HEK293 (cell line): Measurements from ENCODE around the gene DSN1.
"Not testable (repeated sequence)": the region's sequence is repeated elsewhere in the genome, so short reads cannot be mapped to it uniquely, and the experiment has no call there.

Experiments used
- CTCF ChIA-PET: fragments of 350-600 bp; formaldehyde crosslinking; extraction: SDS; loops from one replicate; lab custom pipeline; 2021; ENCODE audit warnings: antibody characterized with exemption; lab: Yijun Ruan, JAX
- POLR2A ChIA-PET: fragments of 300-600 bp; formaldehyde crosslinking; extraction: SDS; loops from one replicate; lab custom pipeline; 2020; ENCODE audit warnings: antibody characterized with exemption, inconsistent platforms; lab: Yijun Ruan, JAX
- H3K27ac ChIP-seq: fragments of 200-500 bp; sonication (Bioruptor generic); 2 replicates; pipeline ENCODE4 v1.5.1; 2014; ENCODE audit warnings: low read depth, low read length, control low read depth, inconsistent platforms; ENCODE audit errors: extremely low read depth
- H3K36me3 ChIP-seq, 2 experiments: fragments of 200-500 bp in 1 of 2; sonication (Bioruptor generic) in 1 of 2; 1 replicate in 1 of 2; 2 replicates in 1 of 2; pipeline ENCODE4 v1.5.1; 2014 to 2017; ENCODE audit warnings: inconsistent platforms in 2 of 2, low read length in 2 of 2; ENCODE audit not compliant: control insufficient read depth in 2 of 2, insufficient read depth in 1 of 2
- H3K4me1 ChIP-seq: fragments of 200-500 bp; sonication (Bioruptor generic); 2 replicates; pipeline ENCODE4 v1.5.1; 2014; ENCODE audit warnings: mild to moderate bottlenecking, low read length, inconsistent platforms; ENCODE audit not compliant: control insufficient read depth, insufficient read depth
- H3K4me3 ChIP-seq: 2 replicates; pipeline ENCODE4 v1.5.1; 2011; ENCODE audit warnings: low read depth, mild to moderate bottlenecking, control low read depth, low read length, moderate library complexity
- H3K9me3 ChIP-seq: fragments of 200-500 bp; sonication (Bioruptor generic); 2 replicates; pipeline ENCODE4 v1.5.1; 2014; ENCODE audit warnings: low read depth, low read length, inconsistent platforms; ENCODE audit not compliant: control insufficient read depth, insufficient read depth
- GLIS1 ChIP-seq: fragments of 450-650 bp; formaldehyde crosslinking; IDR thresholded peaks from 2 replicates; pipeline ENCODE4 v1.5.1; 2016; ENCODE audit warnings: missing biosample characterization, missing genetic modification characterization
- HOXA7 ChIP-seq: sonication (generic); formaldehyde crosslinking; IDR thresholded peaks from 2 replicates; pipeline ENCODE4 v1.8.1; 2022; ENCODE audit warnings: missing genetic modification reagents, borderline replicate concordance
- KLF1 ChIP-seq: fragments of 450-650 bp; formaldehyde crosslinking; IDR thresholded peaks from 2 replicates; pipeline ENCODE4 v1.5.1; 2016; ENCODE audit warnings: missing biosample characterization, missing genetic modification characterization
- KLF16 ChIP-seq: fragments of 450-650 bp; formaldehyde crosslinking; IDR thresholded peaks from 2 replicates; pipeline ENCODE4 v1.5.1; 2017; ENCODE audit warnings: missing biosample characterization, missing genetic modification characterization
- MEIS1 ChIP-seq: sonication (generic); formaldehyde crosslinking; IDR thresholded peaks from 2 replicates; pipeline ENCODE4 v1.8.1; 2022; ENCODE audit warnings: missing genetic modification reagents, mild to moderate bottlenecking, borderline replicate concordance
- ZBTB8A ChIP-seq: fragments of 450-650 bp; formaldehyde crosslinking; IDR thresholded peaks from 2 replicates; pipeline ENCODE4 v1.5.1; 2016; ENCODE audit warnings: missing biosample characterization, missing genetic modification characterization
- ZNF19 ChIP-seq: fragments of 450-650 bp; formaldehyde crosslinking; IDR thresholded peaks from 2 replicates; pipeline ENCODE4; 2016; ENCODE audit warnings: missing biosample characterization, missing genetic modification characterization, low read depth
- ZNF2 ChIP-seq: fragments of 450-650 bp; formaldehyde crosslinking; IDR thresholded peaks from 2 replicates; pipeline ENCODE4 v1.5.1; 2016; ENCODE audit warnings: missing biosample characterization, missing genetic modification characterization
- ZNF292 ChIP-seq: fragments of 450-650 bp; formaldehyde crosslinking; IDR thresholded peaks from 2 replicates; pipeline ENCODE4 v1.5.1; 2016; ENCODE audit warnings: low read depth, missing biosample characterization, missing genetic modification characterization, borderline replicate concordance
- ZNF366 ChIP-seq: fragments of 450-650 bp; formaldehyde crosslinking; conservative IDR thresholded peaks from 2 replicates; pipeline ENCODE4 v1.5.1; 2016; ENCODE audit warnings: missing biosample characterization, missing genetic modification characterization
- ZNF394 ChIP-seq: fragments of 450-650 bp; formaldehyde crosslinking; IDR thresholded peaks from 2 replicates; pipeline ENCODE4 v1.5.1; 2016; ENCODE audit warnings: missing biosample characterization, missing genetic modification characterization, mild to moderate bottlenecking, moderate library complexity, borderline replicate concordance
- ZNF433 ChIP-seq: fragments of 450-650 bp; formaldehyde crosslinking; IDR thresholded peaks from 2 replicates; pipeline ENCODE4 v1.5.1; 2016; ENCODE audit warnings: missing biosample characterization, missing genetic modification characterization, low read depth
- ZNF544 ChIP-seq: fragments of 450-650 bp; formaldehyde crosslinking; IDR thresholded peaks from 2 replicates; pipeline ENCODE4 v1.5.0; 2017; ENCODE audit warnings: missing biosample characterization, missing genetic modification characterization
- ZNF621 ChIP-seq: fragments of 450-650 bp; formaldehyde crosslinking; IDR thresholded peaks from 2 replicates; pipeline ENCODE4 v1.5.1; 2017; ENCODE audit warnings: missing biosample characterization, missing genetic modification characterization
- ZNF623 ChIP-seq: fragments of 450-650 bp; formaldehyde crosslinking; IDR thresholded peaks from 2 replicates; pipeline ENCODE4 v1.5.1; 2016; ENCODE audit warnings: missing biosample characterization, missing genetic modification characterization
- ZNF843 ChIP-seq: fragments of 450-650 bp; formaldehyde crosslinking; IDR thresholded peaks from 2 replicates; pipeline ENCODE4 v1.5.1; 2016; ENCODE audit warnings: missing biosample characterization, missing genetic modification characterization
- TF ChIP-seq, protein P1 (sequence below): fragments of 450-650 bp; formaldehyde crosslinking; IDR thresholded peaks from 2 replicates; pipeline ENCODE4 v1.5.1; 2016; ENCODE audit warnings: missing biosample characterization, missing genetic modification characterization
- TF ChIP-seq, protein P2 (sequence below): fragments of 450-650 bp; formaldehyde crosslinking; IDR thresholded peaks from 2 replicates; pipeline ENCODE4 v1.5.1; 2016; ENCODE audit warnings: missing biosample characterization, missing genetic modification characterization
- TF ChIP-seq, protein P3 (sequence below): fragments of 450-650 bp; formaldehyde crosslinking; IDR thresholded peaks from 2 replicates; pipeline ENCODE4 v1.5.1; 2016; ENCODE audit warnings: missing biosample characterization, missing genetic modification characterization
- TF ChIP-seq, protein P4 (sequence below): fragments of 450-650 bp; formaldehyde crosslinking; IDR thresholded peaks from 2 replicates; pipeline ENCODE4 v1.5.1; 2016; ENCODE audit warnings: missing biosample characterization, missing genetic modification characterization

The DSN1 gene

DNA sequence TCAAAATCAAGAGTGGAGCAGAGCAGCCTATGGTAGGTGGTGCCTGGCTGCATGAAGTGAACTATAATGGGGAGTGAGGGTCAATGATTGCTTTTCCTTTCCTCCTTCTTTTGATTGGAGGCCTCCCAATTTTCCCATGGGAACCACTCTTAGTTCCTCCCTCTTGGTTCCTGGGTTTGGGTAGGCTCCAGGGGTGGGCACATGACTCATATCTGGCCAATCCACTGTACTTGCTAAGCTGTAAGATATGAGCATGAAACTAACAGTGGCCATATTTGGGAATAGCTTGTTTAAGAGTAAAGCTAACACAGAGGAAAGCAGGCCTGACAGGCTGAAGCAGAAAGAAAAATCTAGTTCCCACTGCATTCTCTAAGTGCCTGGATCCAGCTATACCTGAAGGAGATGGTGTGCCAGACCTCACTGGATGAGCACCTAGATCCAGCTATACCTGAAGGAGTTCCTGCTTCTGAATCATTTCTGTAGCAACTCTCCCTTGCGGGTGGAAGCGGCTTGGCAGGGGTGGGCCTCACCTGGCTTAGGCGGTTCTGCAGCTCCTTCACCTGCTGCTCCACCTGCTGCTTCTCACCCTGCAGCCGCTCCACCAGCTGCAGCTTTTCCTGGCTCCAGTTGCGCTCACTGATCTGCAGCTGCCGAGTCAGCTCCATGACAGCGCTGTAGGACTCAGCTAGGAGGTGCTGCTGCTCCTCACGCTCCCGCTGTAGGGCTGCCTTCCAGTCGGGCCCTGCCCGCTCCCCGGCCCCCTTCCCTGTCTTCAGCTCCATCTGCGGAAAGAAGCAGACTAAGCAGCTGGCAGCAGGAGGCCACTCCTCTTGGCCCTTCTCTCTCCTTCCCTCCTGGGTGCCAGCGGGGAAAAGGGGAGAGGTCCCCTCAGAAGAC lies 29.0 kb upstream of the DSN1 start (continued):
- TF ChIP-seq, protein P1, sequence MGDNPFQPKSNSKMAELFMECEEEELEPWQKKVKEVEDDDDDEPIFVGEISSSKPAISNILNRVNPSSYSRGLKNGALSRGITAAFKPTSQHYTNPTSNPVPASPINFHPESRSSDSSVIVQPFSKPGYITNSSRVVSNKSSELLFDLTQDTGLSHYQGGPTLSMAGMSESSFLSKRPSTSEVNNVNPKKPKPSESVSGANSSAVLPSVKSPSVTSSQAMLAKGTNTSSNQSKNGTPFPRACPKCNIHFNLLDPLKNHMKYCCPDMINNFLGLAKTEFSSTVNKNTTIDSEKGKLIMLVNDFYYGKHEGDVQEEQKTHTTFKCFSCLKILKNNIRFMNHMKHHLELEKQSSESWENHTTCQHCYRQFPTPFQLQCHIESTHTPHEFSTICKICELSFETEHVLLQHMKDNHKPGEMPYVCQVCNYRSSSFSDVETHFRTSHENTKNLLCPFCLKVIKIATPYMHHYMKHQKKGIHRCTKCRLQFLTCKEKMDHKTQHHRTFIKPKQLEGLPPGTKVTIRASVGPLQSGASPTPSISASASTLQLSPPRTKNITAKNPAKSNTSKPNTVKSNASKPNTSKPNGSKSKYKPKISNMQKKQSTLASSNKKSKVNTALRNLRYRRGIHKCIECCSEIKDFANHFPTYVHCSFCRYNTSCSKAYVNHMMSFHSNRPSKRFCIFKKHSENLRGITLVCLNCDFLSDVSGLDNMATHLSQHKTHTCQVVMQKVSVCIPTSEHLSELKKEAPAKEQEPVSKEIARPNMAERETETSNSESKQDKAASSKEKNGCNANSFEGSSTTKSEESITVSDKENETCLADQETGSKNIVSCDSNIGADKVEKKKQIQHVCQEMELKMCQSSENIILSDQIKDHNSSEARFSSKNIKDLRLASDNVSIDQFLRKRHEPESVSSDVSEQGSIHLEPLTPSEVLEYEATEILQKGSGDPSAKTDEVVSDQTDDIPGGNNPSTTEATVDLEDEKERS (tag by site-specific recombination) = 0 out of 2 replicates have a peak, but pooled peaks have one; percentile 20
- TF ChIP-seq ZNF2 (tag by site-specific recombination) (no peak), MEIS1 (CRISPR knock-in tag) (no peak), HOXA7 (CRISPR knock-in tag) (no peak), KLF1 (tag by site-specific recombination) (no peak), ZBTB8A (tag by site-specific recombination) (no peak), ZNF292 (no peak), ZNF843 (tag by site-specific recombination) (no peak), ZNF394 (tag by site-specific recombination) (peak; percentile 24; the same call in 1 of the 2 replicates), ZNF433 (no peak)
- TF ChIP-seq, protein P2, sequence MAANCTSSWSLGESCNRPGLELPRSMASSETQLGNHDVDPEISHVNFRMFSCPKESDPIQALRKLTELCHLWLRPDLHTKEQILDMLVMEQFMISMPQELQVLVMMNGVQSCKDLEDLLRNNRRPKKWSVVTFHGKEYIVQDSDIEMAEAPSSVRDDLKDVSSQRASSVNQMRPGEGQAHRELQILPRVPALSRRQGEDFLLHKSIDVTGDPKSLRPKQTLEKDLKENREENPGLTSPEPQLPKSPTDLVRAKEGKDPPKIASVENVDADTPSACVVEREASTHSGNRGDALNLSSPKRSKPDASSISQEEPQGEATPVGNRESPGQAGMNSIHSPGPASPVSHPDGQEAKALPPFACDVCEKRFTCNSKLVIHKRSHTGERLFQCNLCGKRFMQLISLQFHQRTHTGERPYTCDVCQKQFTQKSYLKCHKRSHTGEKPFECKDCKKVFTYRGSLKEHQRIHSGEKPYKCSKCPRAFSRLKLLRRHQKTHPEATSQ = no peak
- TF ChIP-seq, protein P3, sequence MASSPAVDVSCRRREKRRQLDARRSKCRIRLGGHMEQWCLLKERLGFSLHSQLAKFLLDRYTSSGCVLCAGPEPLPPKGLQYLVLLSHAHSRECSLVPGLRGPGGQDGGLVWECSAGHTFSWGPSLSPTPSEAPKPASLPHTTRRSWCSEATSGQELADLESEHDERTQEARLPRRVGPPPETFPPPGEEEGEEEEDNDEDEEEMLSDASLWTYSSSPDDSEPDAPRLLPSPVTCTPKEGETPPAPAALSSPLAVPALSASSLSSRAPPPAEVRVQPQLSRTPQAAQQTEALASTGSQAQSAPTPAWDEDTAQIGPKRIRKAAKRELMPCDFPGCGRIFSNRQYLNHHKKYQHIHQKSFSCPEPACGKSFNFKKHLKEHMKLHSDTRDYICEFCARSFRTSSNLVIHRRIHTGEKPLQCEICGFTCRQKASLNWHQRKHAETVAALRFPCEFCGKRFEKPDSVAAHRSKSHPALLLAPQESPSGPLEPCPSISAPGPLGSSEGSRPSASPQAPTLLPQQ (tag by site-specific recombination) = no peak

DNA sequence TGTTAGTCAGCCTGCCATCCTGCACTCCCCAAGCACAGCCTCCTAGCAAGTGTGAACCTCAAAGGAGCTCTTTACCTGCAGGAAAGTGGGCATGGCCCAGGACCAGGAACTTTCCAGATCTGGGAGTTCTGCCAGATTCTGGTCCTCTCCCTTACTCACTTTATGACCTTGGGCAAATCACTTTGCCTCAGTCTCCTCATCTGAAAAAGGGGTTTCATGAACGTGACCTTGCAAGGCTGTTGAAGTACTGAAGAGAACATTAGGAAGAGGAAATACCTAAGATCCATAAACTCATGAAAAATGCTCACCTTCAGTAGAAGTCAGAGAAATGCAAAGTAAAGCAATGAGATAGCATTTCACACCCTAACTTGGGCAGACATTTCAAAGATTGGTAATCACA lies 26.8 kb upstream of the DSN1 start:
- H3K36me3 ChIP-seq = peaks cover 15 to 86% of the 10 kb centered on the region in 2 experiments; a peak in 2 of 3 replicates
- H3K4me1 ChIP-seq = no peaks in the 10 kb centered on the region
- TF ChIP-seq KLF1 (tag by site-specific recombination) = no peak
- TF ChIP-seq ZNF544 (tag by site-specific recombination) = no peak
- TF ChIP-seq KLF16 (tag by site-specific recombination) = no peak
- TF ChIP-seq ZNF621 (tag by site-specific recombination) = no peak
- ChIA-PET POLR2A (interaction anchor here (0.6 kb wide), 1 partner anchor 41 kb away, joined by 5 read pairs; no protein-coding TSS in a partner anchor), CTCF (interaction anchor here (1.1 to 2.4 kb wide), 3 partner anchors 8 to 26 kb away, joined by 3 to 15 read pairs (median 14); partner anchors contain the start of gene DSN1)
- no peak overlapping the region for H3K4me3 ChIP-seq
- no peak overlapping the region for H3K27ac ChIP-seq
- no peaks in the 10 kb centered on the region for H3K9me3 ChIP-seq

DNA sequence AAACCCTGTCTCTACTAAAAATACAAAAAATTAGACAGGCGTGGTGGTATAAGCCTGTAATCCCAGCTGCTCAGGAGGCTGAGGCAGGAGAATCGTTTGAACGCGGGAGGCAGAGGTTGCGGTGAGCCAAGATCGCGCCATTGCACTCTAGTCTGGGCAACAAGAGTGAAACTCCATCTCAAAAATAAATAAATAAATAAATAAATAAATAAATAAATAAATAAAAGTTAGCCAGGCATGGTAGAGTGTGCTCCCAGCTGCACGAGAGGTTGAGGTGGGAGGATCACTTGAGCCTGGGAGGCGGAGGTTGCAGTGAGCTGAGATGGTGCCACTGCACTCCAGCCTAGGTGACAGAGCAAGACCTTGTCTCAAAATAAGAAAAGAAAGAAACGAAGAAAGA lies 25.8 kb upstream of the DSN1 start:
- H3K4me3 ChIP-seq, POLR2A ChIA-PET, H3K27ac ChIP-seq, H3K4me1 ChIP-seq, H3K9me3 ChIP-seq: not testable (repeated sequence)
- peaks cover 15 to 80% of the 10 kb centered on the region in 2 experiments; a peak in 2 of 3 replicates for H3K36me3 ChIP-seq
- CTCF ChIA-PET = interaction anchor here (0.7 to 2.4 kb wide), 3 partner anchors 9 to 87 kb away, joined by 3 to 15 read pairs (median 14); partner anchors contain the start of gene DSN1
- TF ChIP-seq ZNF19 (peak; percentile 87; the same call in 1 of the 2 replicates), ZNF623 (peak; percentile 69), ZNF366 (tag by site-specific recombination) (0 out of 2 replicates have a peak, but pooled peaks have one; percentile 31), GLIS1 (0 out of 2 replicates have a peak, but pooled peaks have one; percentile 11), ZNF292 (0 out of 2 replicates have a peak, but pooled peaks have one; percentile 51), ZNF394 (tag by site-specific recombination) (peak; percentile 95)
- TF ChIP-seq, protein P4, sequence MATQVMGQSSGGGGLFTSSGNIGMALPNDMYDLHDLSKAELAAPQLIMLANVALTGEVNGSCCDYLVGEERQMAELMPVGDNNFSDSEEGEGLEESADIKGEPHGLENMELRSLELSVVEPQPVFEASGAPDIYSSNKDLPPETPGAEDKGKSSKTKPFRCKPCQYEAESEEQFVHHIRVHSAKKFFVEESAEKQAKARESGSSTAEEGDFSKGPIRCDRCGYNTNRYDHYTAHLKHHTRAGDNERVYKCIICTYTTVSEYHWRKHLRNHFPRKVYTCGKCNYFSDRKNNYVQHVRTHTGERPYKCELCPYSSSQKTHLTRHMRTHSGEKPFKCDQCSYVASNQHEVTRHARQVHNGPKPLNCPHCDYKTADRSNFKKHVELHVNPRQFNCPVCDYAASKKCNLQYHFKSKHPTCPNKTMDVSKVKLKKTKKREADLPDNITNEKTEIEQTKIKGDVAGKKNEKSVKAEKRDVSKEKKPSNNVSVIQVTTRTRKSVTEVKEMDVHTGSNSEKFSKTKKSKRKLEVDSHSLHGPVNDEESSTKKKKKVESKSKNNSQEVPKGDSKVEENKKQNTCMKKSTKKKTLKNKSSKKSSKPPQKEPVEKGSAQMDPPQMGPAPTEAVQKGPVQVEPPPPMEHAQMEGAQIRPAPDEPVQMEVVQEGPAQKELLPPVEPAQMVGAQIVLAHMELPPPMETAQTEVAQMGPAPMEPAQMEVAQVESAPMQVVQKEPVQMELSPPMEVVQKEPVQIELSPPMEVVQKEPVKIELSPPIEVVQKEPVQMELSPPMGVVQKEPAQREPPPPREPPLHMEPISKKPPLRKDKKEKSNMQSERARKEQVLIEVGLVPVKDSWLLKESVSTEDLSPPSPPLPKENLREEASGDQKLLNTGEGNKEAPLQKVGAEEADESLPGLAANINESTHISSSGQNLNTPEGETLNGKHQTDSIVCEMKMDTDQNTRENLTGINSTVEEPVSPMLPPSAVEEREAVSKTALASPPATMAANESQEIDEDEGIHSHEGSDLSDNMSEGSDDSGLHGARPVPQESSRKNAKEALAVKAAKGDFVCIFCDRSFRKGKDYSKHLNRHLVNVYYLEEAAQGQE (tag by site-specific recombination) = peak; percentile 57; the same call in 1 of the 2 replicates
